ENCODE results near the gene KLF7. TPM values are rescaled to one million over a fixed set of nuclear protein-coding genes. Genes with fewer than 3 reads are reported as not detected.
A peak's percentile ranks its signal among the peaks of the same experiment; 100 is the strongest.

The KLF7 gene
- total RNA-seq, 1 experiment from 2014 or later = 32.2 TPM

GRCh38 chr2:207163756-207164005 is 2.1 kb downstream of the KLF7 start:
- H3K27ac ChIP-seq (ENCODE audit: insufficient read length, low read depth, low read length) = no peak overlapping the region
- H3K9me3 Mint-ChIP-seq = no peaks in the 10 kb centered on the region

More at GRCh38 chr2:207163756-207164005, 2.1 kb downstream of the KLF7 start:
- Mint-ChIP-seq H3K4me3 (peak overlapping the region; percentile 94 to 96), H3K27me3 (ENCODE audit: low read depth) (no peaks in the 10 kb centered on the region; the same call in 1 of the 2 replicates), H3K4me1 (peaks cover 72 to 75% of the 10 kb centered on the region in 2 experiments), H3K27ac (no peak overlapping the region; a peak in 1 of 7 replicates), H3K36me3 (ENCODE audit: insufficient read depth in 1 of 3, low read depth in 3 of 3) (peaks cover 0 to 1% (median 0%) of the 10 kb centered on the region in 3 experiments; a peak in 1 of 7 replicates)
- Histone ChIP-seq H3K27me3 (ENCODE audit: insufficient read depth, low read length) (no peaks in the 10 kb centered on the region), H3K79me2 (ENCODE audit: insufficient read depth, low read length) (peaks cover 23% of the 10 kb centered on the region; the same call in 1 of the 2 replicates), H3K14ac (ENCODE audit: insufficient read depth, low read length) (peak overlapping the region; percentile 49; the same call in 1 of the 2 replicates), H3K9me3 (ENCODE audit: control insufficient read depth, low read depth, low read length) (no peaks in the 10 kb centered on the region), H3K4me2 (ENCODE audit: insufficient read depth, insufficient read length, low read length) (peak overlapping the region; percentile 100), H2AFZ (ENCODE audit: low read length) (no peak overlapping the region), H3K18ac (ENCODE audit: insufficient read length, low read depth, low read length) (no peak overlapping the region), H2BK12ac (ENCODE audit: insufficient read length, low read depth, low read length) (no peak overlapping the region), H4K5ac (ENCODE audit: insufficient read length, low read depth, low read length) (no peak overlapping the region), H3K9ac (ENCODE audit: extremely low read depth, insufficient read length, low read length) (peak overlapping the region; percentile 76), H2BK120ac (ENCODE audit: low read depth, low read length, poor library complexity, severe bottlenecking) (no peak overlapping the region), H3K23me2 (ENCODE audit: insufficient read length, low read depth, low read length, poor library complexity, severe bottlenecking) (peaks cover 19% of the 10 kb centered on the region), H3T11ph (ENCODE audit: low read length) (no peak overlapping the region), H3K4ac (ENCODE audit: low read depth, low read length) (no peak overlapping the region), H4K91ac (ENCODE audit: insufficient read length, low read depth, low read length) (no peak overlapping the region), H2BK15ac (ENCODE audit: low read depth, low read length) (no peak overlapping the region), H2BK5ac (ENCODE audit: insufficient read length, low read length) (no peak overlapping the region), H2AK5ac (ENCODE audit: insufficient read length, low read length) (no peak overlapping the region), H4K20me1 (ENCODE audit: control insufficient read depth, insufficient read depth, insufficient read length) (no peaks in the 10 kb centered on the region), H4K8ac (replicated peaks; ENCODE audit: insufficient read length, low read depth, low read length) (no peak overlapping the region), H3K79me1 (ENCODE audit: insufficient read depth, low read depth, low read length, poor library complexity, severe bottlenecking) (no peaks in the 10 kb centered on the region), H3K56ac (ENCODE audit: insufficient read length, low read depth, low read length) (no peak overlapping the region), H3K23ac (ENCODE audit: insufficient read length, low read depth, low read length) (no peak overlapping the region), H2BK20ac (ENCODE audit: low read depth, low read length, poor library complexity, severe bottlenecking) (no peak overlapping the region), H3K4me1 (ENCODE audit: insufficient read depth, low read length) (peaks cover 10% of the 10 kb centered on the region)
- DNase-seq = no peak
- WGBS (ENCODE audit: extremely low coverage, insufficient read length, low lambda C conversion rate) = no CpG with 5 or more reads among the region's 2 CpGs
- no peak for TF ChIP-seq CTCF (conservative IDR thresholded peaks at IDR 0.05)
